Femur (tissue), 1 donor: ENCODE measurements around the gene APOD.

Experiments used
- DNase-seq: peaks from one replicate; pipeline ENCODE4 v3.0.0-alpha.2; 2017

The APOD gene

DNA sequence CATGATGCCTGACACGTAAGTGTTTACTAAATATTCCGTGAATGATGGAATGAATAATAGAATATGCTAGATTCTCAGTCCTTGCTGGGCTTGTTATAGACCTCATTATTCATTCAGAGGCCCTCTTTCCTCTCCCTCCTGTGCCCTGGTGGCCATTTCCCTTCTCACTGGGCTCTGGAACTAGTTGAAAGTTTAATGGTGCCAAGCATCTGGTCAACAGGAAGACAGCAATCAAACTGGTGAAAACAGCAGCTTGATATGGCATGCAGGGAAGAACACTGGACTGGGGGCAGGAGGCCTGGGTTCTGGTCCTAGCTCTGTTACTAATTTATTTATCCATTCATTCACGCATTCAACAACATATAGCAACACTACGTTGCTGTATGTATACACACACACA lies 3.7 kb upstream of the APOD start:
- no peak for DNase-seq

DNA sequence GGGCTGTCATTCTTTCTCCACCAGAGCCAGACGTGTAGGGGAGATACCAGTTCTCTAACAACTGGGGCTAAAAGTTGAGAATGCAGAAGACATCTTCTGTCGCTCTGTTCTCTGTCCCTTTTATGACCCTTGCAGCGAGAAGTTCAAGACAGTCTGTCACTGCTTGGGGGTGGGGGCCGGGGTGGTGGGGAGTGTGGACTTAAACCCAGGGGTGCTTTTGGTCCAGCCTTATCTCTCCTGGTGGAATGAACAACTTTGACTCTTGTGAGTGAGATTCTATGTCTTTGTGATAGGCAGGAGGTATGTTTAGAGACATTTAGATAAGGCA lies 767 bp upstream of the APOD start:
- DNase-seq, result no peak

DNA sequence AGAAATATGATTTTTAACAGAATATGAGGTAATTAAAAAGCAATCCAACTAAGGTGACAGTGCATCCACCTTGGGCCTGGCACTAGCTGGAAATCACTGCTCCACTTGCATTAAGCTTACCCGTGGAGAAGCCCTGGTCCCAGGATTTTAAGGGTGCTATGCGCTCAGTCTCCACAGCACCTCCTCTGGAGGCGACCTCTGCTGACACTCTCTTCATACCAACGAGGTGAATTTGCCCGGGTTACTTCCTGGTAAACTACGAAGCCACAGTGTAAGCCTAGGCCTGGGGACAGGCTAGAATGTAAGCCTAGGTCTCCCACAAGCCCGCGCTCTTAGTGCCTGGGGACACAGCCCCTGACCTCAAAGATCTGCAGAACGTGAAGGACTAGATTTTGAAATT lies 793 bp downstream of the APOD start:
- no peak for DNase-seq

DNA sequence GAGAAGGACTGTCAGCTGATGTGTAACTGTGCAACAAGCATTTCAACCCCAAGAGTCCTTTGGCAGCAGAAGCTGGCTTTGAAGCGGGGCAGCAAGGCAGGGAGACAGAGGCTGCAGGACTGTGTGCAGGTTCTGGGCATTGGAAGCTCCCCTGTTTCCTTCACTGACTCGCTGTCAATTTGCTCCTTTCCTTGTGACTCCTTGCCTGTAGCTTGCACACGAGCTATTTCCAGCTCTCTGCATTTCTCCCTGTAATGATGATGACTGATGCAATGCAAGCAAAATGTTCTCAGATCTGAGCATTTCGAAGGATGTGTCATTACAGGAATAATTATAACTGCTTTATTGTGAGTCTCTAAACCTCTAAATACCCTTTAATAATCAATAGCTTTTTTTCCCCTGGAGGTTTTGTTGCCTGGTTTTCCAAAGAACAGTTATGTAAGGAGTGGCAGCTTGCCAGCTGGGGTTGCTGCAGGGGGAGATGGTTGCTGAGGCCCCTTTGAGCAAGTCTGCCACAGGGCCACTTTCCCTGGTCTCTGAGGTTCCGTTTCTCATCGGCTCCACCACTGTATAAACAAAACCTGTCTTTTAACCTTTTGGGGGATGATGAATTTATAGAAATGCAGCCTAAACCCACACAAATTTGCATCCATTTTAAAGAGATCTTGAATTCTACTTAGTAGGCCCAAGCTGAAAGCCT lies 2.8 kb downstream of the APOD start:
- DNase-seq, result no peak

DNA sequence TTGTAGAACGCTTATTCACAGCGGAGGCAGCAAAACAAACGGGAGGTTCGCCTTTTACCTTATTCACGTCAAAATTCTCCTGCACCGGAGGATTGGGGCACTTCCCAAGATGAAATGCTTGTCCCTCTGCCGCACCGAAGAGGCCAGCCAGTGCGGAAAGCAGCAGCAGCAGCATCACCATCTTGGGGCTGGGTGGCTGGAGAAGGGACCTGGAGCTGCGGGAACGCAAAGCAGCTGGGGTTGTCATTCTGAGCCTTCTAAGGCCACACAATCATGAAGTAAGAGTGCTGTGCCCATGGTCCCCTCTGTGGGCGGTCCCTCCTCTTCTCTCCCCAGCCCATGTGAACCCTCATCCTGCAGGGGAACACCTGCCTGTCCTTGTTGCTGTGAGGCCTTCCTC lies 4.5 kb downstream of the APOD start:
- no peak for DNase-seq

DNA sequence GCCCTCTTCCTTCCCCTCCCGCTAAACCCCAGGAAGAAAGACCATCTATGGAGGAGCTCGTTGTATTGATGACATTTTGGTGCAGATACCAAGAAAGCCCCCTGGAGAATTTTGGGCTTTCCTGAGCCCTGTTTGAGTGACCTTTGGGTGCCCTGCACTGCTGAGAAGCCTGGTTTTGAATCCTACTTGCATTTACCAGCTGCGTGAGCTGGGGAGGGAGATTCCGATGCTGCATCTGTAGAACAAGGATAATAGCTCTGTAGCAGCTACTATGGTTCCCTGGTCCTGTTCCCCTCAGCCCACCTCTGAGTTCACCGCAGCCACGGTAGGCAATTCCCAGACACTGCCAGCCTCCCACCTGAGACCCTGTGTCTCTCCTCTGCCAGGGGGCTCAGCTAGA lies 5.2 kb downstream of the APOD start:
- no peak for DNase-seq

DNA sequence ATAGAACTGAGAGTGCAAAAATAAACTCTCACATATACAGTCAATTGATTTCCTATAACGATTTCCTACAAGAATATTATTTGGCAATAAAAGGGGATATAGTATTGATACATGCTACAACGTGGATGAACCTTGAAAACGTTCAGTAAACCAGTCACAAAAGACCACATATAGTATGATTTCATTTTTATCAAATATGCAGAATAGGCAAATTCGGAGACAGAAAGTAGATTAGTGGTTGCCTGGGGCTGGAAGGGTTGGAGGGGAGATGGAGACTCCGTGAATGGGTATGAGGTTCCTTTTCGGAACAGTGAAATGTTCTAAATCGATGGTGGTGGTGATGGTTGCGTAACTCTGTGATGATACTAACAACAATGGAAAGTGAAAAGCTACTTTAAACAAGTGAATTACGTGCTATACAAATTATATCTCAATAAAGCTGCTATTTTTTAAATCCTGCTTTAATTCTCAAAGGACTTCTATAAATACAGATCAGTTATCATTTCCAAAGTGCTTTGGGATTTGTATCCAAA lies 6.0 kb downstream of the APOD start:
- no peak for DNase-seq

DNA sequence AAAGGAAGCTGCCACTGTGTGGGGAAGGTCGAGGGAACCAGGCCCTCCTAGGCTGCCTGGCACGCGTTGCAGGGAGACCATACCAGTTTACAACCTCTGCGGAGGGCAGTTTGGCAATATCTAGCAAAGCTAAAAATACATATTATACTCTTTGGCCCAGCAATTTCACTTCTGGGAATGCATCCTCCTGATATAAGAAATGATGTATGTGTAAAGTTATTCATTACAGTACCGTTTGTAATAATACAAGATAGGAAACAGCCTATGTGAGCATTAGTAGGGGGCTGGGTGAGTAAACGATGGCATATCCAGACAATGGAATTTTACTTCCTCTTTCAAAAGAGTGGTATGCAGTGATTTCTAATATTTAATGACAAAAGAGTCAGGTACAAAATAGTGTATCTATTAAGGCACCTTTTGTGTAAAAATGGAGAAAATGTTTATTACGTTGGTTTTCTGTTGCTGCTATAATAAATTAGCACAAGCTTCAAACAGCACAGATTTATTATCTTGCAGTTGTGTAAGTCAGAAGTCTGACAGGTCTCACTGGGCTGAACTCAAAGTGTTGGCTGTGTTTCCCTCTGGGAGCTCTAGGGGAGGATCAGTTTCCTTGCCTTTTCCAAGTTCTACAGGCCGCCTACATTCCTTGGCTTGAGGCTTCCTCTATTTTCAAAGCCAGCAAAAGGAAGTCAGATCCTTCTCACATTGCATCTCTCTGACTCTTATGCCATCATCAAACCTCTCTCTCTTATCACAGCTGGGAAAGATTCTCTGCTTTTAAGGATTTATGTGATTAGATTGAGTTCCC lies 9.0 kb downstream of the APOD start:
- DNase-seq, result no peak

DNA sequence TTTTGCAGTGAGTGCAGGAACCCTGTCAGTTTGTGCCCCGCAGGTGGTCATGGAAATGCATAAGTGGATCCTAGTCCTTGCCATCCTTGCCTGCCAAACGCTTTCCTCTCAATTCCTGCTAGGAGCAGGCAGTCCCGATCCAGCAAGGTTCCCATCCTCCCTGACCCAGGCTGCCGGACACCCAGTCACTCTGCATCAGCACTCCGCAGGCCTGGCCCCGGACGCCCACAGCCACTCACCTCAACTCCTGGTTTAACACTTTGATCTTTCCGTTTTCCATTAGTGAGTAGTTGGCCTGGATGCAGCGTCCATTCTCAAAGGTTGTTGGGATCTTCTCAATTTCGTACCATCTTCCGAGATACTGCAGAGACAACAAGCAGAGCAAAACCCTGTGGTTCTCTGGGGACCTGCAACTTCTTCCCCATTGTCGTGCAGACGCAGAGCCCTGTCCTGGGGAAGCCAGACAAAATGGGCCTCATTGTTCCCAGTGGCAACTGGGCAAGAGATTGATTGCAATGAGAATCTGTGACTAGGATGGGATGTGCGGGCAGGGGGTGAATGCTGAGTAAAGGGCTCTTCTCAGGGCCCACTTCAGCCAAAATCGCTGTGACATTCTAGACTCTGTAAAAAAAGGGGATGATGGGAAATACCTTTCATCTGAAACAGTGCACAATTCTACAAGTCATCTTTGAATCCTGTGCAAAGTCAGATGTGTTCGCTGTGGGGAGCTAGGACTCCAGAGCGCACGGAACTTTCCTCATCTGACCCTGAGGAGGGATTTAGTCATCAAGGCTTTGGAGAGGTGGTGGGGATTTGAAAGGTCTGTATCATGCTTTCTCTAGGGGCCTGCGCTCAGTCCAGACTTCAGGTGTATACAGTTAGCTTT lies 9.9 kb downstream of the APOD start:
- DNase-seq, result no peak

DNA sequence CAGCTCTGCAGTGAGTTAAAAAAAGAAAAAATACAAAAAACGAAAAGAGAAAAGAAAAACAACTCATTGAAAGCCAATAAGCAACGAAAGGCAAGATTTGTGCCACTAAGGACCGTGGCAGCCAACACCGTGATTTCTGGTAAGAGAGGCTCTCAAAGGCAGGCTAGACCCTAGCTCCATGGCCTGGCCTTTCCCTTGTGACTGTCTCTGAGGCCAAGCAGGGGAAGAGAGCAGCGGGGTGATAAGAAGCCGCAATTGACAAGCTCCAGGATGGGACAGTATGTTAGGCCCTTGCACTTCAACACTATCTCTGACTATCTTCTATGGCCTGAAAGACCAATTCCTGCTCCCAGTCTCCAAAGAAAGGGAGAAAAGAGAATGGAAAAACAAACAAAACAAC lies 12.4 kb downstream of the APOD start:
- no peak for DNase-seq

DNA sequence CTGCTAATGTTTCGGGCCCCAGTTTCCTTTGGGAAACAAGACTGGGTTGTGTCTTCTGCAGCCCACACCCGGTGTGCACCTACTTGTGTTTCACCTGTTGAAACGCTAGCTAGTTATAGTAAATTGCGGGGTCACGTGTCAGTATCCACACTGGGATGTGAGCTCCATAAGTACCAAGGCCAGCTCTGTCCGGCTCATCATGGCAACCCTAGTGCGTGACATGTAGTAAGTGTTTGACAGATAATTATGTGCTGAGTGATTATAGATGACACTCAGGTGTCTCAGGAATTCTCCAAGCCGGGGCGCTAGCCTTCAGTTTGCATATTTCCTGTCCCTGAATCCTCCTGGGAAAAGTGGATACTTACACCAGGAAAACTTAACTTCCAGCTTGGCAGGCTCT lies 12.8 kb downstream of the APOD start:
- DNase-seq, result no peak

DNA sequence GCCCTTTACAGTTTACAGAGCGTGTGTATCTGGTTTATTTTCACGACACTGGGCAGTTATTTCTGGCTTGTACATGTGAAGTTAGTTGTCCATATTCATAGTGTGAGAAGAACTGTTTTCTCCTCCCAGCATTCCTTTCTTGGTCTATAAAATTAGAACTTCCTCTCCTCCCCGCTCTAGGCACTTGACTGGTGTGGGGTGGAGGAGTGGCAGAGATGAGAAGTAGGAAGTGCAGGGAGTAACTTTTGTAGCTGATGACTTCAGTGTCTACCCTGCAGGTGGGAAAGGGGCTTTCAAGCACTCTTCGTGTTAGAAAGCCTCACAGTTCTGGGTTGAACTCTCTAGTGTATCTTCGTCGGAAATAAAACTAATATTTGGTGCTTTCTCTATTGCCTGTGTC lies 13.4 kb downstream of the APOD start:
- no peak for DNase-seq

DNA sequence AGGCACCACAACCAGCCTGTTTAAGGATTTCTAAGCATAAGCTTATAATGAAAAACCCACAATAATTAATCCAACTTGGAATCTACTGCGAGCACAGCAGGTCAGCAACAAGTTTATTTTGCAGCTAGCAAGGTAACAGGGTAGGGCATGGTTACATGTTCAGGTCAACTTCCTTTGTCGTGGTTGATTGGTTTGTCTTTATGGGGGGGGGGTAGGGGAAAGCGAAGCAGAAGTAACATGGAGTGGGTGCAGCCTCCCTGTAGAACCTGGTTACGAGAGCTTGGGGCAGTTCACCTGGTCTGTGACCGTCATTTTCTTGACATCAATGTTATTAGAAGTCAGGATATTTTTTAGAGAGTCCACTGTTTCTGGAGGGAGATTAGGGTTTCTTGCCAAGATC lies 15.1 kb downstream of the APOD start:
- DNase-seq, result no peak

DNA sequence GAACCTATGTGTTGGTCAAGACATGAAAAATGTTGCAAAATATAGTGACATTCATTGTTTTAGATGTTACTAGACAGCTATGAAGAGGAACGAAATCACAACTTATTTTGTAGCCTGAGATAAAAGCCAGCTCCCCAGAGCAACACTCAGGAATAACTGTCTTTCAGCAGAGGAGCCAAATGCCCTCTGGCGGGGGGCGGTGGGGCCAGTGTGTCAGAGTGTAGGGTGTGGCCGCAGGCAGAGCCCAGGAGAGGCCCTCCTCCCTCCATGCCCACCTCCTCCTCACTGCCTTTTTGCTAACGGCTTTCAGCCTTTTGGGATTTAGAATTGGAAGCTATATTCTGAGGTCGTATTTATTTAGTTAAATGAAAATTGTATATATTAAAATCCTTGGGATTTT lies 16.9 kb downstream of the APOD start:
- no peak for DNase-seq

DNA sequence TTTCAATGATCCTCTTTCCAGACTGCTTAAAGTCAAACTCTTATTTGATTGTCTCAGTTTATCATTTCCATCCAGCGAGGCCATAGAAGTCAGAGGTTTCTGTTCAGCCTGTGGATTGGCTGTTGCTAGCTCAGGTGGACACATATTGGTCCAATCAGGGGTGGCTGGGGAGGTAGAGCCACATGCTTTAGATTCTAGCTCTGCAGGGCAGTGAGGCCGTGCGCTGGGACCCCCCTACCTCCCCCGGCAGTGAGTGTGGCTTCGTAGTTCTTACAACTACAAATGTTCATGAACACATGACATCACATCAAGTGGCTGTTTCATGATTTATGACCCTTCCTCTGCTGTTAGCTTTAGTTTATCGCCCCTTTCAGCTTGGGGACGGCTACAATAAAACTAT lies 18.0 kb downstream of the APOD start:
- no peak for DNase-seq

DNA sequence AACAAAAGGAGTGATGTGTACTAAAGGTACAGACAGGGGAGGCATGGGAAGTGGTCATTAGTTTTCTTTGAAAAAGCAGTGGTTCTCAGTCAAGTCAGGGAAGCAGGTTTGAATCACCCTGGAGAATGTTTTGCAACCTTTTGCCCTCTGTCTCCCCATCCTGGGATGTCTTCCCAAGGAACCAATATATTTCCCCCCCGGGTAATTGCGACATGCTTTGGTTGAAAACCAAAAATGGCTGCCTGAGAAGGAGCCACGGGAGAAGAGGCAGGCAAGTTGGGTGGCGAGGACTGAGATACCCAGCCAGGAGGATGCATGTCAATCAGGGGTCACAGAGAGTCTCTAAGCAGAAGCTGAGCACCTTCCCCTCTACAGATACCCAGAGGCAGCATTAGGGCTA lies 20.4 kb downstream of the APOD start:
- DNase-seq, result no peak

DNA sequence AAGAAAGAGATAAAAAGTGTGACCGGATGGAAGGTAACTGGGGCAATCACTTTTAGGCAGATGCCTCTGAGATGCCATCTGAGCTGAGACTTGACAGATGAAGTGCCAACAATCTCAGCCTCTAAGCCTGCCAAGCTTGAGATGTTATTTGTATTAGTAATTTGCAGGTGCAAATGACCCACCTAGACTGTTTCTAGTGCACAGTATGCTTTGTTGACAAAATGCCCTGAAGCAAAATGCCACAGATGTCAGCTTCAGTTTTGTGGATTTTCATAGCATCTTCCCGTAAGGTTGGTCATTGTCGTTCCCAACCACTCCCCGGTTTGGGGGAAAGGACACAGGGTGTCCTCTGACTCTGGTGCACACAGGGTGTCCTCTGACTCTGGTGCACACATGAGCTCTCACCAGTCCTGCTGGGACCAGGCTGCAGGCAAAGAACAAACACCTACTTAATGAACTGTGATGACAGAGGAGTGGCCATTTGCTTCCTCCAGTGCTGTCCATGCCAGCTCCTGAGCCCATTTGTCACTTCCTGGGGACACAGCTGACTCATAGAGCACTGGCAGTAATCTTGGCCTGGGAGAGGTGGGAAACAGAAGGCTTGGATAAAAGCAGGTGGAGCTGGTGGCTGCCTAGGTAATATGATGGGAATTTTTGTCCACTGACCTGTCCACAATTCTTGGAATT lies 23.9 kb downstream of the APOD start:
- no peak for DNase-seq

DNA sequence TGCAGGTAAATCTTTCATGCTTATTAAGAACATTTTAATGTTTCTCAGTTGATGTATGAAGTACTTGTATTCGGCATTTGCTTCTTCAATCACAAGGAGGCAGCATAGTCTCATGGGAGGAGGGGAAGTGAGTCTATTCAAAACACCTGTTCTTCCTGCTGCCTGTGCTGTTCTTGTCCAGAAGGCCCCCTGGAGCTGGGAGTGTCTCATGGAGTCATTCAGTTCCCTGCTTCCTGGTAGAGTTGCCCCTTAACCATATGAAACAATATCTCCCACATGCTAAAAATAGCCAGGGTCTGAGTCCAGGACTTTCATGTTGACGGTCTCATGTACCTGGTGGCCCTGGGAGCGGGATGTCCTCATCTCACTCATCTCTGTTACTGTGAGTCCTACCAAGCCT lies 25.1 kb downstream of the APOD start:
- no peak for DNase-seq

DNA sequence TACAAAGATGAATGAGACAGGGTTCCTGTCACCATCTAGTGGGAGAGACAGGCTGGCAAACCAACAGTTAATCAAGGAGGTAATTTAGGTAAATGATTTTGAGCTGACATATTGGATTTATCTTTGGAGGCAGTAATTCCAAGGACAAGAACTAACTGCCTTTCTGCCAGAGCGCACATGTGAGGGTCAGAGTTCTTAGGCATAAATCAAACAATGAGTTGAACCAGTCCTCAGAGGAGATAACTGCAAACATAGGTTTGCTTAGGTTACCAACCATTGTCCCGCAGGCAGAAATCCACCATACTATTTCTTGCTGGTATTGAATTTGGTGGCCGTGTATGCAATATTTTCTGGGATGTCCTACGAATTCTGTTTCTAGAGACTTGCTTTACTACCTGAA lies 26.4 kb downstream of the APOD start:
- DNase-seq, result no peak

DNA sequence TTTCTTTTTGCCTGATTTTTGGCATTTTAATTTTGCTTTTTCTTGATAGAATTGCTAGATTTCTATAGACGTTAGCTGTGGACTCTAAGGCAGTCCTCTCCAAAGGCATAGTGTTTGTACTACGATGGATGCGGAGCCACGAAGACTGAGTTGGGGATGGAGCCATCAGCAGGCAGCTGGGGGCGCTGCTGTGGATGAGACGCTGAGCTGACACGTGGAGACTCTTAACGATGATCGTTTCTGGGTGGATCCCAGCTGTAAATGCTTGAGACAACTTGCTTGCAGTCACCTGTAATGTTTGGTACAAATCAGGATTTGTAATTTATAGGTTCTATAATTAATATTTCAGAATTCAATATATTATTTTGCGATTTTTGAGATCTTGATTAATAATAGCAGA lies 27.4 kb downstream of the APOD start:
- no peak for DNase-seq

DNA sequence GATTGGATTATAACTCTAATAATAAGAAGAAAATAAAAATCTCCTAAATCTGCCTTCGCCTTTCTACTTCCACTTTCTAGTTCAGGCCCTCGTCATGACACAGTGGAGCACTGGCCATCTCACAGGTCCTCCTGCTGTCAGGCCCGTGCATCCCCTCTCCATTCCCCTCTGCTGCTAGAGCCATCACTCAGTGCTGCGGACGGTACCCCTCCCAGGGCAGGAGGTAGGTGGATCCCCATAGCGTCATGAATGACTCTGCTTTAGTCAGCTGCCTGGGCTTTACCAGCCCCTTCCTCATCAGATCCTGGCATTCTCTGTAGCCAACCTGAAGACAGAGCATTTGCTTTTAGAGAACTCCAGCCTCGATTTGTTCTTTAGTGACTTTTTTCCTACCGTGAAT lies 28.6 kb downstream of the APOD start:
- DNase-seq, result no peak

DNA sequence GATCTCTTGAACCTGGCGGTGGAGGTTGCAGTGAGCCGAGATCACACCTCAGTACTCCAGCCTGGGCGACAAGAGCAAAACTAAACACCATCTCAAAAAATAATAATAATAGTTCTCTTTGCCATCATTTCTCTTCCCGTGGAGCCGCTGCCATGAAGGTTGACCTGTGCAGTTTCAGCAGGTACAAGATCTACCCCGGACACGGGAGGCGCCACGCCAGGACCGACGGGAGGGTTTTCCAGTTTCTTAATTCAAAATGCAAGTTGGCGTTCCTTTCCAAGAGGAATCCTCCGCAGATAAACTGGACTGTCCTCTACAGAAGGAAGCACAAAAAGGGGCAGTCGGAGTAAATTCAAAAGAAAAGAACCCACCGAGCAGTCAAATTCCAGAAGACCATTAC lies 29.3 kb downstream of the APOD start:
- DNase-seq, result no peak

DNA sequence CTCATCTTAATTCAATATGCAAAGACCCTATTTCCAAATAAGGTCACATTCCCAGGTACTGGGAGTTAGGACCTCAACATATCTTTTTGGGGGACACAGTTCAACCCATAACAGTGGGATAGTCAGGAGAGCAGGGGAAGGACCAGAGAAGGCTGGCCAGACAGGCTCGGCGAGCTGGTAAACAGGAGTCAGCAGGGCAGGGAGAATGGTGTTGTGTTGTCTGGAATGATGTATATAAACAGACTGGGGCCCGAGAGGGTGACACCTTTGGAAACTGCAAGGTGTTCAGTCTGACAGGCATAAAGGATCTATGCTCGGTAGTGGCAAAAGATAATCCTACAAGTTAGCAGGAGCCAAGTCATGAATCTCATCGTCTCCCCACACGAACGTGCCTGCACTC lies 30.5 kb downstream of the APOD start:
- no peak for DNase-seq
